ENCODE data around the gene MICAL2.
A peak's percentile ranks its signal among the peaks of the same experiment; 100 is the strongest.

MICAL2 gene

GRCh38 chr11:12160231-12160630 is 49.8 kb downstream of the MICAL2 start:
- Histone ChIP-seq H3K9me3 (no peaks in the 10 kb centered on the region), H3K4me1 (peaks cover 19% of the 10 kb centered on the region)
- in situ Hi-C loops (cut with MboI; ENCODE audit: low sequenced_read_pairs) = no loop called here

GRCh38 chr11:12160680-12161079 is 50.3 kb downstream of the MICAL2 start:
- Histone ChIP-seq H3K27me3 (ENCODE audit: low read depth) (no peaks in the 10 kb centered on the region), H3K9me3 (no peaks in the 10 kb centered on the region), H3K4me3 (no peak overlapping the region), H3K36me3 (replicated peaks) (no peaks in the 10 kb centered on the region), H3K4me1 (peaks cover 19% of the 10 kb centered on the region)
- in situ Hi-C loops (cut with MboI; ENCODE audit: low sequenced_read_pairs) = no loop called here
- DNase-seq (ENCODE audit: low spot score in 2 of 2) = peak; percentile 83 to 87

More at GRCh38 chr11:12160231-12160630, 49.8 kb downstream of the MICAL2 start:
- no peak for DNase-seq (ENCODE audit: low spot score in 2 of 2)
- H3K27me3 ChIP-seq (ENCODE audit: low read depth) = no peaks in the 10 kb centered on the region
- no peak overlapping the region for H3K4me3 ChIP-seq
- no peaks in the 10 kb centered on the region for H3K36me3 ChIP-seq (replicated peaks)

GRCh38 chr11:12161137-12161536 is 50.7 kb downstream of the MICAL2 start:
- Histone ChIP-seq H3K4me1 (peaks cover 19% of the 10 kb centered on the region), H3K4me3 (no peak overlapping the region), H3K9me3 (no peaks in the 10 kb centered on the region), H3K27me3 (ENCODE audit: low read depth) (no peaks in the 10 kb centered on the region), H3K36me3 (replicated peaks) (no peaks in the 10 kb centered on the region)
- no peak for DNase-seq (ENCODE audit: low spot score in 2 of 2)
- in situ Hi-C loops (cut with MboI; ENCODE audit: low sequenced_read_pairs) = no loop called here

DNA sequence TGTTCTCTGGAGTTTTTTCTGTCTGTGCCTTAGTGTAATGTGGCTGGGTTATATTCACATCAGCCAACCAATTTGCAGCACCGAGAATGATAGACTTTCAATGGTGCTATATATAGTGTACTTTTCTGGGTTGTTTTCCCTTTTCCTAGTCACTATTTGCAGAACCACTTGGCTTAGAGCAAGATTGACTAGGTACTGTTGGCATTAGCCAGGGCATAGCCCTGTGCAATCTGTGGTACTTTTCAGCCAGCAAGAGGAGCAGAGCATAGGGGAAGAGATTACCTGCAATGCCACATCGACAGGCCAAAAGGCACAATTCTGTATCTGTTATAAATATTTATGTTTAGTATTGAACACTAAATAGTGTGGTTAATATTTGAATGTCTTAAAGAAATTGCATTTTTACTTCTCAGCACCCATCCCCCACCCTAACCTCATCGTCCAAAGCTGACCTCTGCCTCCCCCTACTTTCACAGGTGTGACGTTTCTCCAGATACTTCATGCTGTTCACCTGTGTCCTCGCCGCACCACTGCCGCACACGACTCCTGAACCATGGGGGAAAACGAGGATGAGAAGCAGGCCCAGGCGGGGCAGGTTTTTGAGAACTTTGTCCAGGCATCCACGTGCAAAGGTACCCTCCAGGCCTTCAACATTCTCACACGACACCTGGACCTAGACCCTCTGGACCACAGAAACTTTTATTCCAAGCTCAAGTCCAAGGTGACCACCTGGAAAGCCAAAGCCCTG is 51.4 kb downstream of the MICAL2 start:
- Histone ChIP-seq H3K9me3 (no peaks in the 10 kb centered on the region), H3K4me1 (peaks cover 19% of the 10 kb centered on the region), H3K4me3 (no peak overlapping the region), H3K36me3 (replicated peaks) (no peaks in the 10 kb centered on the region), H3K27me3 (ENCODE audit: low read depth) (no peaks in the 10 kb centered on the region)
- no peak for DNase-seq (ENCODE audit: low spot score in 2 of 2)
- in situ Hi-C loops (cut with MboI; ENCODE audit: low sequenced_read_pairs) = no loop called here

DNA sequence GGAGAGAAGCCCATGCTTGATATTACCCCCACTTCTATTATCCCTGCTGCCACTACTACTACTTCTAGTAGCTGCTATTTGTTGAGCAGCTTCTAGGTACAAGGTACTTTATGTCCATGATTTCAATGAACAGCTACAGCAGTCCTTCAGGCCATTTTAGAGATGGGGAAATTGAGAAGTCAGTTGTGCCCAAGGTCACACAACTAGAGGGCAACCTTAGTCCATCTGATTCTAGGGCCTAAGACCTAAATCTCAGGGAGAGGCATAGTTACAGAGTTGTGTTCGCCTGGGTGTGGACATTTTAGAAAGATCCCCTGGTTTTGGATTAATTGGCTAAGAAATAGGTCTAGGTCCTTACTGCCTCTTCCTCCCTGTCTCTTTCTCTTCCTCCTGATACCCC is 52.3 kb downstream of the MICAL2 start:
- no peaks in the 10 kb centered on the region for H3K9me3 ChIP-seq
- in situ Hi-C loops (cut with MboI; ENCODE audit: low sequenced_read_pairs) = no loop called here
- H3K36me3 ChIP-seq (replicated peaks) = no peaks in the 10 kb centered on the region
- no peak for DNase-seq (ENCODE audit: low spot score in 2 of 2)
- no peaks in the 10 kb centered on the region for H3K27me3 ChIP-seq (ENCODE audit: low read depth)
- H3K4me1 ChIP-seq = peaks cover 19% of the 10 kb centered on the region
- no peak overlapping the region for H3K4me3 ChIP-seq

- H3K4me1 ChIP-seq = peaks cover 19% of the 10 kb centered on the region
These were observed 53.0 kb downstream of the MICAL2 start for GRCh38 chr11:12163181-12163941.

DNA sequence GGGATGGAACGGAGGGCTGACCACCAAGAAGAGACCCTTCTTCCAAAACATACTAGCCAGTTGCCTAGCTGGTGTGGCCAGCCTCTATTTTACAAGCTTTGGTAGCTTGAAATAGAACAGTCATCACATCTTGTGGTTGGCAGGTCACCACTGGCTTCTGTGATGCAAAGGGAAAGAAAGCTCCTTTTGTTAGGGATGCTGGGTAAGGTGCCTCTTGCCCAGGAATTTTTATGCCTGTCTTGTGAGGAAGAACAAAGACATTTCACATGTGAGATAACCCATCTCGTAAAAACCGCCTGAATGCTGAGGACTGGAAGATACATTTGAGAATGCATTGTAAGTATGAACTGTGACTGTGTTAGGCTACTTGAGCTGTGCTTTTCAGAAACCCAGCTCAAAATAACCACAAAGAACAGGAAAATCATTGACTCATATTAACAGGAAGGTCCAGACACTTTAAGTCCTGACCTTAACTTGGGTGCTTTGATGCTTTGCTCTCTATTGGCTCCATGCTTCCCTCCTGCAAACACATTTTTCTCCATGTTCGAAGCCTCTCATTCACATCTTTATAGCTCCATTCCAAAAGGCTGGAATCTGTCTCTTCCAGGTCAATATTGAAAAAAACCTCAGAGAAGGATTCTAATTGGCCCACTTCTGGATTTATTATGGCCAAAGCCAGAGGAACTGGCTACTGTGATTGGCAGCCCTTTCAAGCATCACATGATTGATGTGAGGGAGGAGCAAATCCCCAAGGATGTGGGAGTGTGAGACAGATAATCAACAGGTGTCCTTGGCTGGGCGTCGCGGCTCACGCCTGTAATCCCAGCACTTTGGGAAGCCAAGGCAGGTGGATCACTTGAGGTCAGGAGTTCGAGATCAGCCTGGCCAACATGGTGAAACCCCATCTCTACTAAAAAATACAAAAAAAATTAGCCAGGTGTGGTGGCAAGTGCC is 53.9 kb downstream of the MICAL2 start:
- Histone ChIP-seq H3K36me3 (replicated peaks) (no peaks in the 10 kb centered on the region), H3K27me3 (ENCODE audit: low read depth) (no peaks in the 10 kb centered on the region), H3K4me3 (no peak overlapping the region), H3K4me1 (peaks cover 19% of the 10 kb centered on the region), H3K9me3 (no peaks in the 10 kb centered on the region)
- in situ Hi-C loops (cut with MboI; ENCODE audit: low sequenced_read_pairs) = no loop called here
- peak; percentile 42 to 66 for DNase-seq (ENCODE audit: low spot score in 2 of 2)

More at GRCh38 chr11:12163181-12163941, 53.0 kb downstream of the MICAL2 start:
- Histone ChIP-seq H3K9me3 (no peaks in the 10 kb centered on the region), H3K4me3 (no peak overlapping the region), H3K36me3 (replicated peaks) (no peaks in the 10 kb centered on the region), H3K27me3 (ENCODE audit: low read depth) (no peaks in the 10 kb centered on the region)
- in situ Hi-C loops (cut with MboI; ENCODE audit: low sequenced_read_pairs) = no loop called here
- no peak for DNase-seq (ENCODE audit: low spot score in 2 of 2)

DNA sequence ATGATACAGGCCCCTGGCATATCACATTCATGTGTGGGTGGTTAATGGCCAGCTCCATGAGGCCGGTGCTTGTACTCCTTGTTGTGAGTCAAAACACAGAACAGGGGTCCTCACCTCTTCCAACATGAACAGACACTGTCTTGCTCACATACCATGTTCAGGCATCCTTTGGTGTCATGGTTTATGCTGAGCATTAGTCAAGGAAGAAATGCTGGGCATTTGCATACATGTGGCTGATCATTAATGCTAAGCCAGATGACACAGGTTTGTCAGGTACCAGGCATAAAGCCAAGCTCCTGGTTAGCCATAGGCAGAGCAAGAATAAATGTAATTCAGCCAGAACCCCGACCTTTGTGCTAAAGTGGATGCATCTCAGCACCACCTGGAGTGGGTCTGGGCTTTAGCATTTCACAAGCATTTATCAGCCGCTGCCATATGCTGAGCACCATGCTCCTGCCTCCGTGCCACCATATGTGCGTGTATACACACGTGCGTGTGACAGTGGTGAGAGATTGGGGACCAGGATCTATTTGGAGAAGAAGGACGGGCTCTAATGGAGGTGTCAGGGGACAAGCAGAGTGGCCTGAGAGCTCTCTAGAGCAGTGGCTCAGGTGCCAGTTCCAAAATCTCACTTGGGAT is 55.0 kb downstream of the MICAL2 start:
- H3K9me3 ChIP-seq = no peaks in the 10 kb centered on the region

GRCh38 chr11:12166299-12167060 is 56.1 kb downstream of the MICAL2 start:
- Histone ChIP-seq H3K4me3 (no peak overlapping the region), H3K9me3 (no peaks in the 10 kb centered on the region), H3K27me3 (ENCODE audit: low read depth) (no peaks in the 10 kb centered on the region), H3K4me1 (peaks cover 11% of the 10 kb centered on the region), H3K36me3 (replicated peaks) (no peaks in the 10 kb centered on the region)
- in situ Hi-C loops (cut with MboI; ENCODE audit: low sequenced_read_pairs) = no loop called here
- no peak for DNase-seq (ENCODE audit: low spot score in 2 of 2)

More for the DNA sequence above, 55.0 kb downstream of the MICAL2 start:
- Histone ChIP-seq H3K4me3 (no peak overlapping the region), H3K27me3 (ENCODE audit: low read depth) (no peaks in the 10 kb centered on the region), H3K36me3 (replicated peaks) (no peaks in the 10 kb centered on the region), H3K4me1 (peaks cover 18% of the 10 kb centered on the region)
- no peak for DNase-seq (ENCODE audit: low spot score in 2 of 2)
- in situ Hi-C loops (cut with MboI; ENCODE audit: low sequenced_read_pairs) = no loop called here

- Histone ChIP-seq H3K9me3 (no peaks in the 10 kb centered on the region), H3K4me3 (no peak overlapping the region), H3K4me1 (peaks cover 11% of the 10 kb centered on the region), H3K36me3 (replicated peaks) (no peaks in the 10 kb centered on the region), H3K27me3 (ENCODE audit: low read depth) (no peaks in the 10 kb centered on the region)
- in situ Hi-C loops (cut with MboI; ENCODE audit: low sequenced_read_pairs) = no loop called here
- no peak for DNase-seq (ENCODE audit: low spot score in 2 of 2)
These were observed 56.9 kb downstream of the MICAL2 start for GRCh38 chr11:12167061-12168000.

- H3K27me3 ChIP-seq (ENCODE audit: low read depth) = no peaks in the 10 kb centered on the region
- no peaks in the 10 kb centered on the region for H3K36me3 ChIP-seq (replicated peaks)
- H3K4me1 ChIP-seq = peaks cover 11% of the 10 kb centered on the region
- no peaks in the 10 kb centered on the region for H3K9me3 ChIP-seq
- H3K4me3 ChIP-seq = no peak overlapping the region
- DNase-seq (ENCODE audit: low spot score in 2 of 2) = no peak
- in situ Hi-C loops (cut with MboI; ENCODE audit: low sequenced_read_pairs) = no loop called here
These were observed 57.7 kb downstream of the MICAL2 start for GRCh38 chr11:12168114-12168513.

GRCh38 chr11:12169822-12170221 is 59.4 kb downstream of the MICAL2 start:
- H3K27me3 ChIP-seq (ENCODE audit: low read depth) = no peaks in the 10 kb centered on the region
- DNase-seq (ENCODE audit: low spot score in 2 of 2) = no peak
- H3K36me3 ChIP-seq (replicated peaks) = no peaks in the 10 kb centered on the region
- H3K4me3 ChIP-seq = no peak overlapping the region
- in situ Hi-C loops (cut with MboI; ENCODE audit: low sequenced_read_pairs) = no loop called here
- no peaks in the 10 kb centered on the region for H3K4me1 ChIP-seq
- H3K9me3 ChIP-seq = no peaks in the 10 kb centered on the region
